NCI-H446 treated with DMSO at 0.1 percent for 48 hours (cell line): Measurements from ENCODE around the gene TRHDE.

Experiments used
- DNase-seq: peaks from one replicate; lab custom pipeline; 2025; lab: John Stamatoyannopoulos, UW

The TRHDE gene

GRCh38 chr12:72315858-72316257 lies 43.7 kb downstream of the TRHDE start:
- no peak for DNase-seq

GRCh38 chr12:72318341-72318740 lies 46.2 kb downstream of the TRHDE start:
- no peak for DNase-seq

- no peak for DNase-seq
Measured at GRCh38 chr12:72323881-72324280, 51.7 kb downstream of the TRHDE start.

GRCh38 chr12:72330301-72330700 lies 58.1 kb downstream of the TRHDE start:
- DNase-seq: no peak

- DNase-seq: no peak
Measured at GRCh38 chr12:72330784-72331183, 58.6 kb downstream of the TRHDE start.

- no peak for DNase-seq
Measured at GRCh38 chr12:72337382-72337781, 65.2 kb downstream of the TRHDE start.

- no peak for DNase-seq
Measured at GRCh38 chr12:72337946-72338345, 65.8 kb downstream of the TRHDE start.

- no peak for DNase-seq
Measured at GRCh38 chr12:72338437-72338836, 66.3 kb downstream of the TRHDE start.

- peak; percentile 27 for DNase-seq
Measured at GRCh38 chr12:72346363-72346944, 74.3 kb downstream of the TRHDE start.

- DNase-seq: no peak
Measured at GRCh38 chr12:72349491-72349890, 77.3 kb downstream of the TRHDE start.

GRCh38 chr12:72359416-72359815 lies 87.2 kb downstream of the TRHDE start:
- DNase-seq: no peak

- DNase-seq: no peak
Measured at GRCh38 chr12:72365151-72365550, 93.0 kb downstream of the TRHDE start.

GRCh38 chr12:72366255-72366654 lies 94.1 kb downstream of the TRHDE start:
- no peak for DNase-seq

- DNase-seq: no peak
Measured at GRCh38 chr12:72368298-72368697, 96.1 kb downstream of the TRHDE start.

- DNase-seq: no peak
Measured at GRCh38 chr12:72368719-72369422, 96.7 kb downstream of the TRHDE start.

- no peak for DNase-seq
Measured at GRCh38 chr12:72369423-72369959, 97.3 kb downstream of the TRHDE start.

GRCh38 chr12:72380441-72380840 lies 108.3 kb downstream of the TRHDE start:
- no peak for DNase-seq

- DNase-seq: no peak
Measured at GRCh38 chr12:72388322-72388721, 116.2 kb downstream of the TRHDE start.

- DNase-seq: no peak
Measured at GRCh38 chr12:72390146-72390545, 118.0 kb downstream of the TRHDE start.

- no peak for DNase-seq
Measured at GRCh38 chr12:72406111-72406510, 133.9 kb downstream of the TRHDE start.

GRCh38 chr12:72432037-72432604 lies 160.0 kb downstream of the TRHDE start:
- DNase-seq: no peak

- DNase-seq: no peak
Measured at GRCh38 chr12:72433298-72433697, 161.1 kb downstream of the TRHDE start.

- DNase-seq: no peak
Measured at GRCh38 chr12:72434999-72435398, 162.8 kb downstream of the TRHDE start.
